ENCODE measurements around the gene FAM184A. TPM values are rescaled to one million over a fixed set of nuclear protein-coding genes. Genes with fewer than 3 reads are reported as not detected.
"Not testable (repeated sequence)": the region's sequence is repeated elsewhere in the genome, so short reads cannot be mapped to it uniquely, and the experiment has no call there.

The FAM184A gene
- total RNA-seq, 4 donors from 2014 or later: 0.19 to 6.8 (median 1.8) TPM

GRCh38 chr6:119012521-119012920 is 65.9 kb downstream of the FAM184A start:
- Histone ChIP-seq H3K27ac (no peak overlapping the region), H3K36me3 (no peaks in the 10 kb centered on the region), H3K4me3 (no peak overlapping the region), H3K9me3 (no peaks in the 10 kb centered on the region), H3K27me3 (no peaks in the 10 kb centered on the region), H3K4me1 (no peaks in the 10 kb centered on the region)
- no peak for TF ChIP-seq POLR2AphosphoS5 (IDR thresholded peaks at IDR 0.05)
- TF ChIP-seq CTCF (IDR thresholded peaks at IDR 0.05): no peak
- no peak for TF ChIP-seq POLR2A (IDR thresholded peaks at IDR 0.05)
- no peak for TF ChIP-seq EP300 (IDR thresholded peaks at IDR 0.05)
- 93% methylated on average over 1 of the region's 1 CpG for WGBS
- no peak for DNase-seq (ENCODE audit: low spot score in 2 of 2)

GRCh38 chr6:119009266-119009665 is 69.2 kb downstream of the FAM184A start:
- not testable (repeated sequence) for H3K4me1 ChIP-seq; H3K9me3 ChIP-seq; H3K27ac ChIP-seq; H3K27me3 ChIP-seq; H3K36me3 ChIP-seq; DNase-seq (ENCODE audit: low spot score in 2 of 2); H3K4me3 ChIP-seq
- 95% methylated on average over 3 of the region's 3 CpGs for WGBS

GRCh38 chr6:119006974-119007373 is 71.5 kb downstream of the FAM184A start:
- H3K4me3 ChIP-seq: no peak overlapping the region
- H3K4me1 ChIP-seq: no peaks in the 10 kb centered on the region
- H3K27ac ChIP-seq: no peak overlapping the region
- H3K27me3 ChIP-seq: no peaks in the 10 kb centered on the region
- 91% methylated on average over 2 of the region's 2 CpGs for WGBS
- TF ChIP-seq POLR2AphosphoS5 (IDR thresholded peaks at IDR 0.05): no peak
- no peak for TF ChIP-seq EP300 (IDR thresholded peaks at IDR 0.05)
- no peak for TF ChIP-seq CTCF (IDR thresholded peaks at IDR 0.05)
- no peak for TF ChIP-seq POLR2A (IDR thresholded peaks at IDR 0.05)
- H3K9me3 ChIP-seq: no peaks in the 10 kb centered on the region
- no peak for DNase-seq (ENCODE audit: low spot score in 2 of 2)
- H3K36me3 ChIP-seq: no peaks in the 10 kb centered on the region

GRCh38 chr6:119002069-119002468 is 76.4 kb downstream of the FAM184A start:
- Histone ChIP-seq H3K9me3 (no peaks in the 10 kb centered on the region), H3K4me3 (no peak overlapping the region), H3K36me3 (no peaks in the 10 kb centered on the region), H3K27me3 (no peaks in the 10 kb centered on the region), H3K27ac (no peak overlapping the region), H3K4me1 (no peaks in the 10 kb centered on the region)
- 91% methylated on average over 1 of the region's 1 CpG for WGBS
- no peak for TF ChIP-seq CTCF (IDR thresholded peaks at IDR 0.05)
- no peak for TF ChIP-seq POLR2A (IDR thresholded peaks at IDR 0.05)
- no peak for TF ChIP-seq POLR2AphosphoS5 (IDR thresholded peaks at IDR 0.05)
- TF ChIP-seq EP300 (IDR thresholded peaks at IDR 0.05): no peak
- DNase-seq (ENCODE audit: low spot score in 2 of 2): no peak

GRCh38 chr6:118999494-119000040 is 78.9 kb downstream of the FAM184A start:
- DNase-seq (ENCODE audit: low spot score in 2 of 2): no peak
- 95% methylated on average over 1 of the region's 1 CpG for WGBS
- TF ChIP-seq CTCF (IDR thresholded peaks at IDR 0.05) (no peak), POLR2A (IDR thresholded peaks at IDR 0.05) (no peak), POLR2AphosphoS5 (IDR thresholded peaks at IDR 0.05) (no peak), EP300 (IDR thresholded peaks at IDR 0.05) (no peak)

GRCh38 chr6:118997426-118997825 is 81.0 kb downstream of the FAM184A start:
- H3K4me1 ChIP-seq; H3K9me3 ChIP-seq; H3K36me3 ChIP-seq; H3K27me3 ChIP-seq; DNase-seq (ENCODE audit: low spot score in 2 of 2); H3K4me3 ChIP-seq; H3K27ac ChIP-seq: not testable (repeated sequence)
- WGBS: 88% methylated on average over 3 of the region's 3 CpGs

More at GRCh38 chr6:118999494-119000040, 78.9 kb downstream of the FAM184A start:
- H3K27ac ChIP-seq: no peak overlapping the region
- no peaks in the 10 kb centered on the region for H3K9me3 ChIP-seq
- H3K4me3 ChIP-seq: no peak overlapping the region
- H3K4me1 ChIP-seq: no peaks in the 10 kb centered on the region
- H3K36me3 ChIP-seq: no peaks in the 10 kb centered on the region
- H3K27me3 ChIP-seq: no peaks in the 10 kb centered on the region

Measured in suprapubic skin (tissue), 4 donors.